Heart left ventricle (tissue), 16 donors: ENCODE results near the gene RPS16. TPM values are rescaled to one million over a fixed set of nuclear protein-coding genes. Genes with fewer than 3 reads are reported as not detected.

Experiments
- ATAC-seq, 4 donors: fragments of 200-7000 bp; cut with Tn5 transposase; one replicate each; pipeline ENCODE4 v1.9.1; 2020 to 2022; ENCODE audit warnings: moderate library complexity in 4 of 4, mild to moderate bottlenecking in 3 of 4, moderate number of reproducible peaks in 1 of 4
- DNase-seq, 5 donors: peaks; one replicate each; pipeline ENCODE4 v3.0.0-alpha.2; 2020
- H3K27ac ChIP-seq, 12 donors: fragments of 200-600 bp; sonication (generic) in 4 of 12; one replicate each; pipeline versions ENCODE4 v1.5.0 to v1.8.0; 2016 to 2022; ENCODE audit warnings: mild to moderate bottlenecking in 2 of 12
- H3K27me3 ChIP-seq, 9 donors: fragments of 200-600 bp; sonication (generic) in 2 of 9; one replicate each; pipeline versions ENCODE4 v1.5.1 to v1.8.0; 2016 to 2022; ENCODE audit warnings: mild to moderate bottlenecking in 3 of 9
- H3K36me3 ChIP-seq, 9 donors: fragments of 200-600 bp; sonication (generic) in 2 of 9; one replicate each; pipeline versions ENCODE4 v1.5.0 to v1.8.0; 2018 to 2022; ENCODE audit warnings: mild to moderate bottlenecking in 2 of 9
- H3K4me1 ChIP-seq, 12 donors: fragments of 200-600 bp; sonication (generic) in 4 of 12; one replicate each; pipeline versions ENCODE4 v1.5.0 to v1.8.0; 2016 to 2022; ENCODE audit warnings: mild to moderate bottlenecking in 3 of 12
- H3K4me3 ChIP-seq, 12 donors: fragments of 200-600 bp; sonication (generic) in 4 of 12; one replicate each; pipeline versions ENCODE4 v1.5.0 to v1.8.0; 2017 to 2022; ENCODE audit warnings: mild to moderate bottlenecking in 9 of 12, moderate library complexity in 4 of 12
- H3K9me3 ChIP-seq, 12 donors: fragments of 200-600 bp; sonication (generic) in 4 of 12; one replicate each; pipeline versions ENCODE4 v1.5.0 to v1.8.0; 2016 to 2022; ENCODE audit warnings: mild to moderate bottlenecking in 1 of 12
- CTCF ChIP-seq, 12 donors: fragments of 200-600 bp; sonication (generic) in 4 of 12; IDR thresholded peaks; one replicate each; pipeline versions ENCODE4 v1.5.0 to v1.8.0; 2018 to 2022; ENCODE audit warnings: antibody characterized with exemption in 12 of 12, mild to moderate bottlenecking in 5 of 12
- POLR2A ChIP-seq, 2 donors: fragments of 450-650 bp; IDR thresholded peaks; one replicate each; pipeline ENCODE4 v1.6.1; 2017; ENCODE audit warnings: antibody characterized with exemption in 2 of 2, mild to moderate bottlenecking in 2 of 2, moderate library complexity in 2 of 2
- WGBS, 4 donors: extraction: QIAGEN DNeasy Blood & Tissue Kit in 2 of 4; methylation state at CpG; one replicate each; pipeline versions ENCODE4 v1.1.5 to v1.1.7; 2013 to 2018; 5-methylcytosine and 5-hydroxymethylcytosine counted together
- intact Hi-C, 10 donors: fragments of 100-400 bp; cut with DNase I; formaldehyde crosslinking; loops; one replicate each; pipeline versions ENCODE4 v1.11.1 to v1.14.2; 2022
- polyA plus RNA-seq, 2 donors: library from polyadenylated mRNA; stranded (reverse); fragments of 200-250 nt; gene quantifications; one replicate each; pipeline ENCODE4 v1.2.3, GENCODE V29; 2013
- total RNA-seq, 9 donors: library from RNA; depleted of rRNA in 2 of 9; stranded (reverse); fragments of >200 nt in 2 of 9; fragmentation: NEBNext Ultra II Directional in 3 of 9; extraction: Animal tissue kit (Norgen Biotek cat#: 25700) in 3 of 9; gene quantifications; one replicate each; pipeline versions ENCODE4 v1.1.0 to v1.2.4, GENCODE V29; 2016 to 2023
- donor health status: ischemic (EF 13 %, LVEDD 7.1; RV severe dilation, severe dysfunction).
- donor health status: healthy with polysubstance abuse.
- donor health status: DM: no; HTN: yes; CAD: no.
- donor health status: DM: no; HTN: no; CAD: no.
- donor health status: ischemic (EF 25% LVEDD 6.9; RV normal size, moderate dysfunction).
- donor health status: ischemic (EF 25% LVEDD 5.7; RV mildly dilated, moderate dysfunction).
- donor health status: healthy.
- donor health status: DM: yes; HTN: yes; CAD: no.
- donor health status: ischemic (EF 35%, LVEDD 5.7; RV mildly dilated, moderate dysfunction).
- donor health status: nonischemic (EF 11% LVEDD 7.7; RV severe dilation, severe dysfunction).
- donor health status: DM: yes; HTN: yes; CAD: no.
- donor health status: PGD.
- donor health status: ischemic (EF 29% LVEDD 5.4; RV normal size, mild dysfunction).
- donor health status: nonischemic (EF 23%, LVEDD 6.1; RV moderate dilation, normal function).

The RPS16 gene
- total and polyA plus RNA-seq, 11 donors: 617 to 2,656 (median 1,374) TPM

GRCh38 chr19:39400061-39400460 is 35.7 kb downstream of the RPS16 start:
- H3K4me1 ChIP-seq: peaks cover 6 to 69% (median 33%) of the 10 kb centered on the region in 12 donors
- intact Hi-C loops: no loop called here
- peaks cover 0 to 27% (median 9%) of the 10 kb centered on the region in 9 donors for H3K36me3 ChIP-seq
- peak overlapping the region in 4 of 12 donors; percentile 79 to 100 (median 98) for H3K27ac ChIP-seq
- DNase-seq (peak in 2 of 5 donors; percentile 7 to 21), ATAC-seq (no peak)
- no peaks in the 10 kb centered on the region for H3K9me3 ChIP-seq
- WGBS, 4 donors: 89 to 93% (median 91%) methylated on average over 4 of the region's 4 CpGs
- no peaks in the 10 kb centered on the region for H3K27me3 ChIP-seq
- TF ChIP-seq CTCF (IDR thresholded peaks at IDR 0.05) (no peak), POLR2A (IDR thresholded peaks at IDR 0.05) (no peak)
- no peak overlapping the region for H3K4me3 ChIP-seq

GRCh38 chr19:39399668-39400050 is 36.1 kb downstream of the RPS16 start:
- Histone ChIP-seq H3K36me3 (peaks cover 0 to 31% (median 13%) of the 10 kb centered on the region in 9 donors), H3K9me3 (no peaks in the 10 kb centered on the region), H3K27me3 (no peaks in the 10 kb centered on the region), H3K4me3 (no peak overlapping the region), H3K4me1 (peaks cover 6 to 65% (median 32%) of the 10 kb centered on the region in 12 donors), H3K27ac (peak overlapping the region in 4 of 12 donors; percentile 79 to 100 (median 89))
- no peak for ATAC-seq
- intact Hi-C loops: loop anchor here in 4 of 10 donors (5.0 to 10.0 kb wide), 4 partner anchors 45 to 135 kb away; partner anchors contain the start of genes EID2B (in 3 of the 4), SUPT5H (in 2 of the 4) and SAMD4B (in 1 of the 4)
- peak in 1 of 5 donors; percentile 13 for DNase-seq
- TF ChIP-seq POLR2A (IDR thresholded peaks at IDR 0.05): no peak
- TF ChIP-seq CTCF (IDR thresholded peaks at IDR 0.05): no peak
- 88 to 96% (median 95%) methylated on average over 4 of the region's 4 CpGs for WGBS, 4 donors

- ATAC-seq (peak in 3 of 4 donors; percentile 18 to 35 (median 22)), DNase-seq (peak; percentile 69 to 88 (median 84))
- H3K4me1 ChIP-seq: peaks cover 6 to 56% (median 25%) of the 10 kb centered on the region in 12 donors
- intact Hi-C loops: loop anchor here in 5 of 10 donors (1.0 to 10.0 kb wide), 5 partner anchors 13 to 136 kb away; partner anchors contain the start of genes EID2B (in 3 of the 5), SUPT5H (in 2 of the 5) and SAMD4B (in 1 of the 5)
- peaks cover 0 to 42% (median 26%) of the 10 kb centered on the region in 9 donors for H3K36me3 ChIP-seq
- H3K27ac ChIP-seq: peak overlapping the region; percentile 11 to 100 (median 79)
- H3K27me3 ChIP-seq: no peaks in the 10 kb centered on the region
- TF ChIP-seq CTCF (IDR thresholded peaks at IDR 0.05) (no peak), POLR2A (IDR thresholded peaks at IDR 0.05) (no peak)
- peak overlapping the region in 3 of 12 donors; percentile 2 to 44 (median 20) for H3K4me3 ChIP-seq
- 74 to 87% (median 86%) methylated on average over 10 to 11 of the region's 11 CpGs for WGBS, 4 donors
- H3K9me3 ChIP-seq: no peaks in the 10 kb centered on the region
Measured at GRCh38 chr19:39398297-39398864, 37.4 kb downstream of the RPS16 start.
